Adrenal gland (tissue), 12 donors: ENCODE measurements around the gene EVL. TPM values are rescaled to one million over a fixed set of nuclear protein-coding genes. Genes with fewer than 3 reads are reported as not detected.
A peak's percentile ranks its signal among the peaks of the same experiment; 100 is the strongest.

Experiments
- DNase-seq, 7 donors: peaks; one replicate each; pipeline ENCODE4 v3.0.0-alpha.2; 2019 to 2020
- H3K27ac ChIP-seq, 5 donors: fragments of 200-600 bp; sonication (generic) in 4 of 5; 1 replicate in 3 of 5; 2 replicates in 2 of 5; pipeline versions ENCODE4 v1.5.1 to v1.8.0; 2016 to 2020; ENCODE audit warnings: mild to moderate bottlenecking in 1 of 5
- H3K27me3 ChIP-seq: fragments of 200-600 bp; 2 replicates; pipeline ENCODE4 v1.8.0; 2021
- H3K36me3 ChIP-seq, 2 donors: fragments of 200-600 bp; replicated peaks in 1 of 2; 1 replicate in 1 of 2; 2 replicates in 1 of 2; pipeline versions ENCODE4 v1.5.1 to v1.8.0; 2018 to 2022
- H3K4me1 ChIP-seq, 2 donors: fragments of 200-600 bp; replicated peaks in 1 of 2; 1 replicate in 1 of 2; 2 replicates in 1 of 2; pipeline versions ENCODE4 v1.5.1 to v1.8.0; 2018 to 2021
- H3K4me3 ChIP-seq, 4 donors: fragments of 200-600 bp; sonication (generic) in 3 of 4; one replicate each; pipeline ENCODE4 v1.5.1; 2016 to 2018
- H3K9me3 ChIP-seq, 3 donors: fragments of 200-600 bp; sonication (generic) in 1 of 3; replicated peaks in 1 of 3; 1 replicate in 2 of 3; 2 replicates in 1 of 3; pipeline versions ENCODE4 v1.5.1 to v1.8.0; 2016 to 2021
- POLR2A ChIP-seq, 2 donors: fragments of 450-650 bp; IDR thresholded peaks; one replicate each; pipeline ENCODE4 v1.6.1; 2017; ENCODE audit warnings: antibody characterized with exemption in 2 of 2, mild to moderate bottlenecking in 2 of 2, moderate library complexity in 1 of 2
- WGBS, 4 donors: extraction: QIAGEN DNeasy Blood & Tissue Kit in 2 of 4; methylation state at CpG; one replicate each; pipeline versions ENCODE4 v1.1.5 to v1.1.7; 2013 to 2017; 5-methylcytosine and 5-hydroxymethylcytosine counted together
- intact Hi-C, 2 donors: fragments of 100-400 bp; cut with DNase I; formaldehyde crosslinking; loops; one replicate each; pipeline versions ENCODE4 v1.14.1 to v1.15.0; 2022 to 2023
- polyA plus RNA-seq, 3 donors: library from polyadenylated mRNA; stranded (reverse); fragments of 200-250 nt in 2 of 3; fragments of 350-450 nt in 1 of 3; fragmentation: Illumina TruSeq in 1 of 3; extraction: RNeasy Lipid Tissue Mini Kit (QIAGEN cat#74804) in 1 of 3; gene quantifications; one replicate each; pipeline ENCODE4 v1.2.3, GENCODE V29; 2013 to 2014
- total RNA-seq, 9 donors: library from RNA; depleted of rRNA in 4 of 9; stranded (reverse); fragments of >200 nt in 4 of 9; fragments of 120-200 nt in 1 of 9; fragmentation: NEBNext Ultra II Directional in 1 of 9; extraction: Animal tissue kit (Norgen Biotek cat#: 25700) in 1 of 9; gene quantifications; one replicate each; pipeline versions ENCODE4 v1.1.0 to v1.2.4, GENCODE V29; 2013 to 2023
- TF ChIP-seq, protein P1 (sequence below), 6 experiments: fragments of 450-650 bp in 4 of 6; fragments of 200-600 bp in 2 of 6; sonication (generic) in 1 of 6; IDR thresholded peaks; 1 replicate in 5 of 6; 2 replicates in 1 of 6; pipeline versions ENCODE4 v1.5.1 to v1.8.0; 2016 to 2021; ENCODE audit warnings: antibody characterized with exemption in 6 of 6, mild to moderate bottlenecking in 2 of 6, moderate library complexity in 1 of 6
- donor health status: healthy with polysubstance abuse.
- donor health status: Bipolar disorder and iron deficiency.
- donor health status: DM: yes; HTN: yes; CAD: no.
- donor health status: DM: no; HTN: no; CAD: no.
- donor health status: DM: no; HTN: no; CAD: no.
- donor health status: DM: yes; HTN: yes; CAD: no.

Gene EVL
- total and polyA plus RNA-seq, 12 donors = 23.7 to 209 (median 46.8) TPM

DNA sequence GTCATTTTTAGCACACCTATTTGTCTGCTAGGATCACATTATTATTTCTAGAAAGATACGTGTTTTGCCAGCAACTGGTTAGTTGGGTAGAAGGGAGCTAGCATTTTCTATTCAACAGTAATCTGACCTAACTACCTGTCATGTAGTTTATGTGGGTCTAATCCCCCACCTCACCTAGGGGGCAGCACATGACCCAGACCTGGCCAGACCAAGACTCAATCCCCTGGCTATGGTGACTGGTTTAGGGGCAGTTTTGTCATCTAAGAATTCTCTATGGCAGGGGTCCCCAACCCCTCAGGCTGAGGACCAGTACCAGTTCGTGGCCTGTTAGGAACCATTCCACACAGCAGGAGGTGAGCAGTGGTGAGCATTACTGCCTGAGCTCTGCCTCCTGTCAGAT, 29.5 kb upstream of the EVL start:
- no peak overlapping the region for H3K27ac ChIP-seq
- no peak for DNase-seq
- TF ChIP-seq, protein P1, sequence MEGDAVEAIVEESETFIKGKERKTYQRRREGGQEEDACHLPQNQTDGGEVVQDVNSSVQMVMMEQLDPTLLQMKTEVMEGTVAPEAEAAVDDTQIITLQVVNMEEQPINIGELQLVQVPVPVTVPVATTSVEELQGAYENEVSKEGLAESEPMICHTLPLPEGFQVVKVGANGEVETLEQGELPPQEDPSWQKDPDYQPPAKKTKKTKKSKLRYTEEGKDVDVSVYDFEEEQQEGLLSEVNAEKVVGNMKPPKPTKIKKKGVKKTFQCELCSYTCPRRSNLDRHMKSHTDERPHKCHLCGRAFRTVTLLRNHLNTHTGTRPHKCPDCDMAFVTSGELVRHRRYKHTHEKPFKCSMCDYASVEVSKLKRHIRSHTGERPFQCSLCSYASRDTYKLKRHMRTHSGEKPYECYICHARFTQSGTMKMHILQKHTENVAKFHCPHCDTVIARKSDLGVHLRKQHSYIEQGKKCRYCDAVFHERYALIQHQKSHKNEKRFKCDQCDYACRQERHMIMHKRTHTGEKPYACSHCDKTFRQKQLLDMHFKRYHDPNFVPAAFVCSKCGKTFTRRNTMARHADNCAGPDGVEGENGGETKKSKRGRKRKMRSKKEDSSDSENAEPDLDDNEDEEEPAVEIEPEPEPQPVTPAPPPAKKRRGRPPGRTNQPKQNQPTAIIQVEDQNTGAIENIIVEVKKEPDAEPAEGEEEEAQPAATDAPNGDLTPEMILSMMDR (IDR thresholded peaks at IDR 0.05) = no peak
- peaks cover 7 to 22% of the 10 kb centered on the region in 2 donors for H3K4me1 ChIP-seq
- no peaks in the 10 kb centered on the region for H3K9me3 ChIP-seq
- H3K4me3 ChIP-seq = no peak overlapping the region
- no peaks in the 10 kb centered on the region for H3K27me3 ChIP-seq
- no peaks in the 10 kb centered on the region for H3K36me3 ChIP-seq
- intact Hi-C loops = no loop called here
- 83 to 98% (median 93%) methylated on average over 2 of the region's 2 CpGs for WGBS, 4 donors

DNA sequence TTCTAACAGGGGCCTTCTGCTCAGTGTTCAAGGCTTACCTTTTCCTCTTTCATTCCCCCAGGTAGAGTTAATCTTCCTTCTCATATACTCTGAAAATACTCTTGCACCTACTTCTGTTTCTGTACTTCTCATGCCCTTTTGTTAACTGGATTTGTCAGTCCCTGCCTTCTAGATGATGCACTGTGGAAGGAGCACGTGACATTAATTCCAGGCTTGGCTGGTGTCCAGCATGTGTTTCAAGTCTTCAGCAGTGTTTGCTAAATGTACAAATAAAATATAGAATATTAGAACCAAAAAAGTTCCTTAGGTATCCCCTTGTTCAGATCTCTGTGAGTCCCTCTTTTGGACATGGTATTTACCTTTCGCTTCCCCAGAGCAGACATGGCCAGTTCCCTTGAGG, 27.9 kb upstream of the EVL start:
- no peaks in the 10 kb centered on the region for H3K36me3 ChIP-seq
- H3K4me3 ChIP-seq = no peak overlapping the region
- TF ChIP-seq, protein P1 (IDR thresholded peaks at IDR 0.05) = no peak
- TF ChIP-seq POLR2A (IDR thresholded peaks at IDR 0.05) = no peak
- no peaks in the 10 kb centered on the region for H3K27me3 ChIP-seq
- peaks cover 0 to 9% of the 10 kb centered on the region in 2 donors for H3K4me1 ChIP-seq
- no peak overlapping the region for H3K27ac ChIP-seq
- WGBS, 4 donors = 65 to 69% (median 66%) methylated on average over 2 of the region's 2 CpGs
- H3K9me3 ChIP-seq = no peaks in the 10 kb centered on the region
- intact Hi-C loops = no loop called here
- peak in 4 of 7 donors; percentile 33 to 73 (median 42) for DNase-seq

DNA sequence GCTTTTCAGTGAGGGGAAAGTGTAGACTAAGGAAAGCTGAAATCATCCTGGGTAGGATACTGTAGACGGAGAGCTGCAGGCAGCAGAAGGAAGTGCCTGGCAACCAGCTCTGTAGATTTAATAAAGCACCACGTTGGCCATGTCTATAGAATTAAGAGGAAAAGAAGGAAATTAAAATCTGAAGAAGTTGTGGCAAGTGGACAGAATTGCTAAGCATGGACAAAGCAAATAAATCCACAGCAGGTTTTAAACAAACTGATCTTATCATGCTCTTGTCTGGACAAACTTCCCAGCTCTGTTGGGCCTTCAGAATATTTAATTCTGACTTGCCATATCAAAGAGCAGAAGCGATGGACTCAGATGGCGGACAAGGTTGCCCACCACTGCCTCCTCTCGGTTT, 27.2 kb upstream of the EVL start:
- Histone ChIP-seq H3K4me1 (peaks cover 0 to 9% of the 10 kb centered on the region in 2 donors), H3K9me3 (no peaks in the 10 kb centered on the region), H3K4me3 (no peak overlapping the region), H3K27me3 (no peaks in the 10 kb centered on the region), H3K27ac (no peak overlapping the region), H3K36me3 (no peaks in the 10 kb centered on the region)
- 74 to 88% (median 85%) methylated on average over 5 of the region's 5 CpGs for WGBS, 4 donors
- intact Hi-C loops = no loop called here
- DNase-seq = no peak
- TF ChIP-seq, protein P1 (IDR thresholded peaks at IDR 0.05) = no peak
- no peak for TF ChIP-seq POLR2A (IDR thresholded peaks at IDR 0.05)

DNA sequence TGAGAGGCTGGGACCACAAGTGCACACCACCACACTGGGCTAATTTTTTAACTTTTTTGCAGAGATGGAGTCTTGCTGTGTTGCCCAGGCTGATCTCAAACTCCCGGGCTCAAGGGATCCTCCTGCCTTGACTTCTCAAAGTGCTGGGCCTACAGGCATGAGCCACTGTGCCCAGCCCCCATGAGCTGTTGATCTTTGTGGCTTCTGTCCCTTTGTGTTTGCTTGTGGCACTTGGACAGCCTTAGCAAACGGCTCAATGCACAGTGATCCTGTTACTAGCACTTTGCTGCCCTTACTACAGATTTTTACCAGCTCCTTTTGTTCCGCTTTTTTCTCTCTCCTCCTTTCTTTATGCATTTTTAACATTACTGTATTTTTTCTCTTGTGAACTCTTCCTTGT, 25.3 kb upstream of the EVL start:
- Histone ChIP-seq H3K9me3 (no peaks in the 10 kb centered on the region), H3K4me1 (peaks cover 0 to 9% of the 10 kb centered on the region in 2 donors), H3K36me3 (no peaks in the 10 kb centered on the region), H3K4me3 (no peak overlapping the region), H3K27ac (no peak overlapping the region), H3K27me3 (no peaks in the 10 kb centered on the region)
- WGBS, 4 donors = 87 to 99% (median 93%) methylated on average over 3 of the region's 3 CpGs
- intact Hi-C loops = no loop called here
- DNase-seq = no peak
- no peak for TF ChIP-seq POLR2A (IDR thresholded peaks at IDR 0.05)
- TF ChIP-seq, protein P1 (IDR thresholded peaks at IDR 0.05) = no peak
